GM19455 (cell line): ENCODE measurements around the gene DGKG.
A peak's percentile ranks its signal among the peaks of the same experiment; 100 is the strongest.

Experiments
- ATAC-seq: cut with Tn5 transposase; IDR thresholded peaks from one replicate; pipeline ENCODE4 v1.9.1; 2021; ENCODE audit not compliant: unreplicated experiment

DGKG gene

GRCh38 chr3:186181901-186182300 lies 180.1 kb downstream of the DGKG start:
- no peak for ATAC-seq

- no peak for ATAC-seq
Measured at GRCh38 chr3:186180891-186181481, 181.0 kb downstream of the DGKG start.

- ATAC-seq = no peak
Measured at GRCh38 chr3:186180151-186180550, 181.9 kb downstream of the DGKG start.

- no peak for ATAC-seq
Measured at GRCh38 chr3:186178412-186178811, 183.6 kb downstream of the DGKG start.

- ATAC-seq = no peak
Measured at GRCh38 chr3:186176373-186176990, 185.6 kb downstream of the DGKG start.

- no peak for ATAC-seq
Measured at GRCh38 chr3:186173224-186173815, 188.7 kb downstream of the DGKG start.

- no peak for ATAC-seq
Measured at GRCh38 chr3:186172353-186172752, 189.7 kb downstream of the DGKG start.

GRCh38 chr3:186171521-186171920 lies 190.5 kb downstream of the DGKG start:
- no peak for ATAC-seq

GRCh38 chr3:186170516-186170915 lies 191.5 kb downstream of the DGKG start:
- no peak for ATAC-seq

- ATAC-seq = no peak
Measured at GRCh38 chr3:186169379-186169778, 192.7 kb downstream of the DGKG start.

GRCh38 chr3:186168976-186169375 lies 193.1 kb downstream of the DGKG start:
- no peak for ATAC-seq

GRCh38 chr3:186167646-186168395 lies 194.2 kb downstream of the DGKG start:
- no peak for ATAC-seq

- ATAC-seq = no peak
Measured at GRCh38 chr3:186166491-186167288, 195.3 kb downstream of the DGKG start.

- no peak for ATAC-seq
Measured at GRCh38 chr3:186166036-186166435, 196.0 kb downstream of the DGKG start.

- no peak for ATAC-seq
Measured at GRCh38 chr3:186165331-186165730, 196.7 kb downstream of the DGKG start.

- ATAC-seq = no peak
Measured at GRCh38 chr3:186164696-186165095, 197.3 kb downstream of the DGKG start.

- ATAC-seq = no peak
Measured at GRCh38 chr3:186162221-186162620, 199.8 kb downstream of the DGKG start.

- ATAC-seq = no peak
Measured at GRCh38 chr3:186160691-186161243, 201.3 kb downstream of the DGKG start.

- ATAC-seq = no peak
Measured at GRCh38 chr3:186154641-186155040, 207.4 kb downstream of the DGKG start.

GRCh38 chr3:186152889-186153292 lies 209.1 kb downstream of the DGKG start:
- ATAC-seq = peak; percentile 81

GRCh38 chr3:186152361-186152798 lies 209.7 kb downstream of the DGKG start:
- ATAC-seq = peak; percentile 19
